Body of pancreas (tissue), 4 donors: ENCODE results near the gene RP2.

Experiments
- CTCF ChIP-seq, 7 experiments: fragments of 450-650 bp in 4 of 7; fragments of 200-600 bp in 3 of 7; sonication (generic) in 3 of 7; IDR thresholded peaks; one replicate each; pipeline ENCODE4 v1.5.1; 2016 to 2019; ENCODE audit warnings: antibody characterized with exemption in 7 of 7
- POLR2A ChIP-seq, 3 donors: fragments of 450-650 bp; IDR thresholded peaks; one replicate each; pipeline ENCODE4 v1.6.1; 2016; ENCODE audit warnings: antibody characterized with exemption in 3 of 3, mild to moderate bottlenecking in 2 of 3

- TF ChIP-seq POLR2A (IDR thresholded peaks at IDR 0.05) (no peak), CTCF (IDR thresholded peaks at IDR 0.05) (no peak)
These were observed 36.9 kb downstream of the RP2 start for GRCh38 chrX:46873746-46874145.
